DND-41 (cell line): Measurements from ENCODE around the gene NINJ1.

ENCODE experiments used
- CTCF ChIP-seq: IDR thresholded peaks from 2 replicates; pipeline ENCODE4 v1.5.1; 2012; ENCODE audit warnings: borderline replicate concordance, low read length, moderate library complexity, mild to moderate bottlenecking; ENCODE audit not compliant: poor library complexity, severe bottlenecking; ENCODE audit errors: extremely low read depth
- EZH2 ChIP-seq: IDR thresholded peaks from 3 replicates; pipeline ENCODE4 v1.6.1; 2012; ENCODE audit warnings: borderline replicate concordance, low read depth, mild to moderate bottlenecking, moderate library complexity, low read length, inconsistent platforms; ENCODE audit not compliant: severe bottlenecking

GRCh38 chr9:93091056-93091452 lies 43.0 kb downstream of the NINJ1 start:
- TF ChIP-seq CTCF = no peak
- no peak for TF ChIP-seq EZH2
